ENCODE data around the gene SCD5.

The SCD5 gene

GRCh38 chr4:82779032-82779431 lies 19.6 kb downstream of the SCD5 start:
- no peak overlapping the region for H3K4me3 ChIP-seq (ENCODE audit: low read length)
- TF ChIP-seq CTCF (IDR thresholded peaks at IDR 0.05; ENCODE audit: insufficient read depth, low read depth, low read length, missing control alignments) = no peak
- DNase-seq (ENCODE audit: low read depth) = no peak

GRCh38 chr4:82777857-82778525 lies 20.6 kb downstream of the SCD5 start:
- no peak for DNase-seq (ENCODE audit: low read depth)
- H3K4me3 ChIP-seq (ENCODE audit: low read length) = no peak overlapping the region
- no peak for TF ChIP-seq CTCF (IDR thresholded peaks at IDR 0.05; ENCODE audit: insufficient read depth, low read depth, low read length, missing control alignments)

GRCh38 chr4:82776925-82777542 lies 21.6 kb downstream of the SCD5 start:
- no peak for TF ChIP-seq CTCF (IDR thresholded peaks at IDR 0.05; ENCODE audit: insufficient read depth, low read depth, low read length, missing control alignments)
- H3K4me3 ChIP-seq (ENCODE audit: low read length) = no peak overlapping the region
- DNase-seq (ENCODE audit: low read depth) = no peak

GRCh38 chr4:82775243-82775642 lies 23.4 kb downstream of the SCD5 start:
- DNase-seq (ENCODE audit: low read depth) = no peak
- no peak for TF ChIP-seq CTCF (IDR thresholded peaks at IDR 0.05; ENCODE audit: insufficient read depth, low read depth, low read length, missing control alignments)
- H3K4me3 ChIP-seq (ENCODE audit: low read length) = no peak overlapping the region

- no peak overlapping the region for H3K4me3 ChIP-seq (ENCODE audit: low read length)
- no peak for TF ChIP-seq CTCF (IDR thresholded peaks at IDR 0.05; ENCODE audit: insufficient read depth, low read depth, low read length, missing control alignments)
Observed at GRCh38 chr4:82774711-82775171, 23.9 kb downstream of the SCD5 start.

GRCh38 chr4:82773057-82773456 lies 25.5 kb downstream of the SCD5 start:
- no peak for DNase-seq (ENCODE audit: low read depth)
- TF ChIP-seq CTCF (IDR thresholded peaks at IDR 0.05; ENCODE audit: insufficient read depth, low read depth, low read length, missing control alignments) = no peak
- no peak overlapping the region for H3K4me3 ChIP-seq (ENCODE audit: low read length)

More at GRCh38 chr4:82774711-82775171, 23.9 kb downstream of the SCD5 start:
- no peak for DNase-seq (ENCODE audit: low read depth)

GRCh38 chr4:82770607-82771006 lies 28.0 kb downstream of the SCD5 start:
- no peak for TF ChIP-seq CTCF (IDR thresholded peaks at IDR 0.05; ENCODE audit: insufficient read depth, low read depth, low read length, missing control alignments)

More at GRCh38 chr4:82770607-82771006, 28.0 kb downstream of the SCD5 start:
- H3K4me3 ChIP-seq (ENCODE audit: low read length) = no peak overlapping the region
- no peak for DNase-seq (ENCODE audit: low read depth)

All from epithelial cell of esophagus (primary cell).